ENCODE measurements around the gene HERPUD1. TPM values are rescaled to one million over a fixed set of nuclear protein-coding genes. Genes with fewer than 3 reads are reported as not detected.

Gene HERPUD1
- total and polyA plus RNA-seq, 2 of the 13 experiments (the other 11 are each of a cell fraction or from before 2014, with no cell fraction given), result 96.2 to 323 TPM

- Histone ChIP-seq H3K27ac (ENCODE audit: extremely low read length, insufficient read depth, low read length) (no peak overlapping the region), H3K79me2 (ENCODE audit: insufficient read depth, low read length) (no peaks in the 10 kb centered on the region), H3K4me3 (replicated peaks in 1 of 3; ENCODE audit: insufficient read depth in 1 of 3, low read depth in 2 of 3, low read length in 3 of 3) (no peak overlapping the region), H3K4me1 (ENCODE audit: insufficient read depth, low read length) (peaks cover 10% of the 10 kb centered on the region; the same call in 1 of the 2 replicates), H3K9ac (ENCODE audit: insufficient read depth, low read depth, low read length) (no peak overlapping the region), H3K4me2 (ENCODE audit: low read depth, low read length) (no peak overlapping the region), H4K20me1 (ENCODE audit: insufficient read depth, low read length) (no peaks in the 10 kb centered on the region), H3K36me3 (replicated peaks in 1 of 2; ENCODE audit: control insufficient read depth in 1 of 2, insufficient read depth in 2 of 2, low read length in 2 of 2) (no peaks in the 10 kb centered on the region), H2AFZ (ENCODE audit: low read length) (no peak overlapping the region), H3K9me3 (ENCODE audit: low read length) (no peaks in the 10 kb centered on the region), H3K27me3 (ENCODE audit: control insufficient read depth in 1 of 2, insufficient read depth in 2 of 2, low read length in 2 of 2) (peaks cover 4 to 20% of the 10 kb centered on the region in 2 experiments)
- ATAC-seq, result 0 out of 3 replicates have a peak, but pooled peaks have one; percentile 17
- no TSS peak for BruUV-seq (replicated peaks)
- CTCF ChIA-PET (ENCODE audit: low intra/inter-chr PET ratio, low total read pairs), result no interaction called here
- in situ Hi-C loops (cut with HindIII; ENCODE audit: extremely low pct_ligation_motif_present, low pct_unique_long_range_greater_than_20kb), result no loop called here
- no peak for TF ChIP-seq RELA (CRISPR knock-in tag; IDR thresholded peaks at IDR 0.05)
- TF ChIP-seq MAFK (conservative IDR thresholded peaks at IDR 0.05 in 1 of 2, IDR thresholded peaks at IDR 0.05 in 1 of 2; ENCODE audit: low read length in 2 of 2), result peak in 1 of 2 experiments; percentile 12; a peak in 1 of 4 replicates
- DNase-seq (ENCODE audit: low spot score), result no peak
- 68% methylated on average over 12 of the region's 12 CpGs for WGBS (ENCODE audit: low lambda C conversion rate)
- intact Hi-C loops (cut with micrococcal nuclease; ENCODE audit: unreplicated experiment), result no loop called here
- POLR2A ChIA-PET, result interaction anchor here (1.7 kb wide), 1 partner anchor 37 kb away, joined by 5 read pairs; no protein-coding TSS in a partner anchor
- no peak for FAIRE-seq
Measured at GRCh38 chr16:56894331-56894917, 37.5 kb upstream of the HERPUD1 start.

- no peak for DNase-seq (ENCODE audit: low spot score)
- H3K4me1 ChIP-seq (ENCODE audit: insufficient read depth, low read length), result peaks cover 10% of the 10 kb centered on the region; the same call in 1 of the 2 replicates
- no peaks in the 10 kb centered on the region for H3K79me2 ChIP-seq (ENCODE audit: insufficient read depth, low read length)
- 52% methylated on average over 4 of the region's 4 CpGs for WGBS (ENCODE audit: low lambda C conversion rate)
- H3K4me3 ChIP-seq (replicated peaks in 1 of 3; ENCODE audit: insufficient read depth in 1 of 3, low read depth in 2 of 3, low read length in 3 of 3), result no peak overlapping the region
- peaks cover 4 to 28% of the 10 kb centered on the region in 2 experiments for H3K27me3 ChIP-seq (ENCODE audit: control insufficient read depth in 1 of 2, insufficient read depth in 2 of 2, low read length in 2 of 2)
- H3K4me2 ChIP-seq (ENCODE audit: low read depth, low read length), result no peak overlapping the region
- ChIA-PET CTCF (ENCODE audit: low intra/inter-chr PET ratio, low total read pairs) (no interaction called here), POLR2A (no interaction called here)
- intact Hi-C loops (cut with micrococcal nuclease; ENCODE audit: unreplicated experiment), result no loop called here
- FAIRE-seq, result no peak
- ATAC-seq, result no peak
- H3K36me3 ChIP-seq (replicated peaks in 1 of 2; ENCODE audit: control insufficient read depth in 1 of 2, insufficient read depth in 2 of 2, low read length in 2 of 2), result no peaks in the 10 kb centered on the region
- H2AFZ ChIP-seq (ENCODE audit: low read length), result no peak overlapping the region
- in situ Hi-C loops (cut with HindIII; ENCODE audit: extremely low pct_ligation_motif_present, low pct_unique_long_range_greater_than_20kb), result no loop called here
- H3K9me3 ChIP-seq (ENCODE audit: low read length), result no peaks in the 10 kb centered on the region
- BruUV-seq (replicated peaks), result no TSS peak
- no peak overlapping the region for H3K27ac ChIP-seq (ENCODE audit: extremely low read length, insufficient read depth, low read length)
- H3K9ac ChIP-seq (ENCODE audit: insufficient read depth, low read depth, low read length), result no peak overlapping the region
- no peaks in the 10 kb centered on the region for H4K20me1 ChIP-seq (ENCODE audit: insufficient read depth, low read length)
- TF ChIP-seq POLR2G (IDR thresholded peaks at IDR 0.05; ENCODE audit: low read depth, low read length) (no peak), SYNCRIP (IDR thresholded peaks at IDR 0.05; ENCODE audit: insufficient read depth, low read depth, low read length) (no peak), JUN (CRISPR knock-in tag; IDR thresholded peaks at IDR 0.05) (no peak), ZNF225 (CRISPR knock-in tag; IDR thresholded peaks at IDR 0.05) (no peak), ZFP36L1 (CRISPR knock-in tag; IDR thresholded peaks at IDR 0.05) (no peak), KDM2A (CRISPR knock-in tag; IDR thresholded peaks at IDR 0.05; ENCODE audit: borderline replicate concordance, low read depth) (no peak), ZKSCAN8 (CRISPR knock-in tag; IDR thresholded peaks at IDR 0.05; ENCODE audit: borderline replicate concordance) (no peak), HIVEP1 (CRISPR knock-in tag; IDR thresholded peaks at IDR 0.05) (no peak), ATF1 (CRISPR knock-in tag; IDR thresholded peaks at IDR 0.05) (no peak), XRCC5 (optimal IDR thresholded peaks at IDR 0.05; ENCODE audit: low read length) (no peak), SIN3A (IDR thresholded peaks at IDR 0.05; ENCODE audit: borderline replicate concordance, low read depth, low read length) (no peak), ZSCAN22 (CRISPR knock-in tag; IDR thresholded peaks at IDR 0.05) (no peak), PHB2 (IDR thresholded peaks at IDR 0.05; ENCODE audit: partially characterized antibody) (no peak), TAF1 (CRISPR knock-in tag; IDR thresholded peaks at IDR 0.05) (no peak), ZMYM4 (CRISPR knock-in tag; IDR thresholded peaks at IDR 0.05) (no peak), AKAP8 (CRISPR knock-in tag; IDR thresholded peaks at IDR 0.05) (no peak)
- TF ChIP-seq, protein P1, sequence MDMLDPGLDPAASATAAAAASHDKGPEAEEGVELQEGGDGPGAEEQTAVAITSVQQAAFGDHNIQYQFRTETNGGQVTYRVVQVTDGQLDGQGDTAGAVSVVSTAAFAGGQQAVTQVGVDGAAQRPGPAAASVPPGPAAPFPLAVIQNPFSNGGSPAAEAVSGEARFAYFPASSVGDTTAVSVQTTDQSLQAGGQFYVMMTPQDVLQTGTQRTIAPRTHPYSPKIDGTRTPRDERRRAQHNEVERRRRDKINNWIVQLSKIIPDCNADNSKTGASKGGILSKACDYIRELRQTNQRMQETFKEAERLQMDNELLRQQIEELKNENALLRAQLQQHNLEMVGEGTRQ (IDR thresholded peaks at IDR 0.05; ENCODE audit: low read depth, low read length), result no peak
- TF ChIP-seq, protein P1 (CRISPR knock-in tag; IDR thresholded peaks at IDR 0.05; ENCODE audit: borderline replicate concordance), result no peak
Measured at GRCh38 chr16:56895813-56896212, 36.1 kb upstream of the HERPUD1 start.
